Activated CD4-positive, alpha-beta T cell treated with anti-CD3 and anti-CD28 coated beads, Interleukin-2, Interleukin-4, amounts not matched to agents 100 ng/mL and 50 ng/mL, durations not matched to agents 16 hours and 8 hours (primary cell): Measurements from ENCODE around the gene FOXP3.

Experiments used
- DNase-seq: peaks from one replicate; pipeline ENCODE4 v3.0.0-alpha.2; 2020; ENCODE audit warnings: low spot score

Gene FOXP3

GRCh38 chrX:49273181-49273727, 8.7 kb upstream of the FOXP3 start:
- peak; percentile 77 for DNase-seq

DNA sequence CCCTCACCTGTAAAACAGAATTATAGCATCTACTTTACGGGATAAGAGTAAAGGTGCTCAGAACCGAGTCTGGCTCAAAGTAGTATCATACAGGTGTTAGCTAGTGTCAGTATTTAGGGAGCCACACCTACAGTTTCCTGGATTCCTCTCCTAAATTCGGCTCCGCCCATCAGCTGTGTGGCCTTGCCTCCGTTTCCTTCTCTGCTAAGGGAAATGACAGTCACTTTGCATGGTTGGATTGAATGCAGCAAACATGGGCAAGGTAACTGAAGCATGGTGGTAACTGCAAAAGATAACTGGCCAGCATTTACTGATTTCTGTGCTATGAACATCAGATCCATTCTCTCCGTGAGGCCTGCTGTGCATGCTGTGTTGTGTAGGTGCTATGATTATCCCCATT, 7.9 kb upstream of the FOXP3 start:
- DNase-seq, result peak; percentile 37

DNA sequence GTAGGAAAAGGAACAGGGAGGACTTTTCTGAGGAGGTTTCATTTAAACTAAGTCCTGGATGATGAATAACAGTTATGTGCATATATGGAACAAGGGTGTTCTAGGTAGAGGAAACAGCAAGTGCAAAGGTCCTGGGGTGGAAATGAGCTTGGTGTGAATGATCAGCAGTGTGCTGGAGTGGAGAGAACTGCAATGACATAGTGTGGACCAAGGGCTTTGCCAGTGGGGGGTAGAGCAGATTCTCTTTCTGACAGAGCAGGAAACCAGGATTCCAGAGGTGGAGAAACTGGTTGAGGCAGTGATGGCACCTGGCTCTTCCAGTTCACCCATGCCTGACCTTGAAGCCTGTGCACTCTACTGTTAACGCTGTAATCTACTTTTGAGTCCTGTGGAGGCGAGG, 6.8 kb upstream of the FOXP3 start:
- no peak for DNase-seq

DNA sequence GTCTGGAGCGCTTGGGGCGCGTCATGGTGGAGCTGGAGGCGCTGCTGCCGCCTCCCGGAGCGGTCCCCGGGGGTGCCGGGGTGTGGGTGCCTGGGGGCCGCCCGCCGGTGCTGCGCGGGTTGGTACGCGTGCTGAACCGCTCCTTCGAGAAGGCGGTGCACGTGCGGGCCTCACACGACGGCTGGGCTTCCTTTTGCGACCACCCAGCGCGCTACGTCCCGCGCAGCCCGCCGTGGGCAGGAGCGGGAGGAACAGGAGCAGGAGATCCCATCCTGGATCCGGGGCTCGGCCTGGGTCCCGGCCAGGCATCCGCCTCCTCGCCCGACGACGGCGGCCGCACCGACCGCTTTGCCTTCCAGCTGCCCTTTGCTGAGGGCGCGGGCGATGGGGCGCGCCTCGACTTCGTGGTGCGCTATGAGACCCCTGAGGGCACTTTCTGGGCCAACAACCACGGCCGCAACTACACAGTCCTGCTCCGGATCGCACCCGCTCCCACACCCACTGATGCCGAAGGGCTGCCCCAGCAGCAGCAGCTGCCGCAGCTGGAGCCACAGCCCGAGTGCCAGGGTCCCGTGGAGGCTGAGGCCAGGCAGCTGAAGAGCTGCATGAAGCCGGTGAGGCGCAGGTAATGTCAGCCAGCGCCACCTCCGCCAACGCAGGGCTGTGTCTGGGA, 5.9 kb upstream of the FOXP3 start:
- no peak for DNase-seq

DNA sequence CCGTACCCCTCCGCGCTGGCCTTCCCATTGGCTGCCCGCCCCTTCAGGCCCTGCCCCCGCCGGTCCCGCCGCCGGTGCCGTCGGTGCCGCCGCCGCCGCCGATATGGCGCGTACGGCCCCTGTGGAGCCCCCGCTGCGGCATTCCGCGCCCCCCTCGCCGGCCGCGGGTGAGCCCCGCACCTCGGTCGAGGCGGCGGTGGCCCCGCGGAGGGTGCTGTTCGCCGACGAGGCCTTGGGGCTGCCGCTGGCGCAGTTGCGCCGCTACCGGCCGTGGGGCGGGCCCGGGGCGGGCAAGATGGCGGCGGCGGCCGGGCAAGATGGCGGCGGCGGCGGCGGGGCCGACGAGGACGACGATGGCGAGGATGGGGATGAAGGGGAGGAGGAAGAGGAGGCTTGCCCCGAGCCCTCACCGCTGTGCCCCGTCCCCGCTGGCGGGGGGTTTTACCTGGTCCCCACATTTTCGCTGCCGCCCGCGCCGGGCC, 5.3 kb upstream of the FOXP3 start, which contains the start of gene PPP1R3F:
PPP1R3F (plus strand) TSS at position 27 of the 482 bp plus-strand sequence; CDS start at position 104, 77 bp downstream.
- DNase-seq, result no peak

- peak; percentile 96 for DNase-seq
These were observed 4.7 kb upstream of the FOXP3 start for GRCh38 chrX:49269010-49269766.

GRCh38 chrX:49268702-49269009, 4.1 kb upstream of the FOXP3 start:
- DNase-seq, result no peak

DNA sequence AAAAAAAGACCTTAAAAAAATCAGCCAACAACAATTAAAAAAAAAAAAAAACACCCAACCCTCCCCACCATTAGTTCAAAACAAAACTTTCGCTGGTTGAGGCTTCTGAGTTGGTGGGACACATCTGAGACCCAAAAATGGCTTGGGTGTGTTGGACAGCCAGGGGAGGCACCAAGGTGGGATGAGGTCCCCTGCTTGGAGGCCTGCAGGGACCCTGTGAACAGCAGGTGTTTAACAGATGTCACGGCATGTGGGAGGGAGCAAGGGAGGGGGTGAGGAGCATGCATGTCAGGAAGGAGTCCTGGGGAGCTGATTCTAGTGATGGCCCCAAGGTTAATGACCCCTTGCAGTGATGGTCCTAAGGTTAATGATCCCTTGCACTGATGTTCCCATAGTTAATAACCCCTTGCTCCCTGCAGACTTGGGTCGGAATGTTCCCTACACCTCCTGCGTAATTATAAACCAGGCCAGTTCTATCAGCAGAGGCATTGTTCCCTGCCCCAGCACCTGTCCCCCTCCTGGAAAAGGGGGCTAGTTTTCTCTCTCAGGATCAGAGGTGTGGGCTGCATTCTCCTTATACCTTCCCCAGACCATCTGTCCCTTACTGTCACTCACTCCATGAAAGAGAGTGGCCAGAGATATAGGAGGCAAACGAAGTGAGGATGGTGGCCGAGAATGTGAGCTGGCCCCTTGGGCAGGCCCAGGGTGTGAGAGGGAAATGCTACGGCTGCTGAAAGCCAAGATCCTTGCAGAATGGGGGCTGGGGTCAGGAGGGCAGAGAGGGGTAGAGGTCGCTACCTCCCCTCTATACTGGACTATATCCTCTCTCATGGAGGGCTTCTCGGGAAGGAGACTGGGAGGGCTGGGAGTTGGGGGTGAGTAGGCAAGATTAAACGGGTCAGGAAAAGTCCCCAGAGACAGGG, 2.3 kb upstream of the FOXP3 start:
- DNase-seq, result no peak

GRCh38 chrX:49263631-49264030, 879 bp downstream of the FOXP3 start:
- DNase-seq, result no peak

DNA sequence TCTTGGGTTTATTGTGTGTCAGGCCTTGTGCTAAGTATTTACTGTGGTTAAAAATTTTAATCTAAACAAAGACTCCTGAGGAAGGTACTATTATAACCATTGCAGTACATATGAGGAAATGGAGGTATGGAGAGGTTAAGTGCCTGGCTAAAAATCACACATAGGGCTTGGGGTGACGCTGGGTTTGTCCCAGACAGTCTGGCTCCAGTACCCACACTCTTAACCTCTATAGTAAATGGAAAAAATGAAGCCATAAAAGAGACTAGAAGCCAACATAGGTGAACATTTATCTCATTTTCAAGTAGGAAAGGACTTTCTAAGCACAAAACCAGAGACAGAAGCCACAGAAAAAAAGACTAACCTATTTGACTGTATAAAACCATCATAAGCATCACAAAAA, 1.9 kb downstream of the FOXP3 start:
- DNase-seq, result no peak

- DNase-seq, result no peak
These were observed 4.1 kb downstream of the FOXP3 start for GRCh38 chrX:49260221-49260985.

DNA sequence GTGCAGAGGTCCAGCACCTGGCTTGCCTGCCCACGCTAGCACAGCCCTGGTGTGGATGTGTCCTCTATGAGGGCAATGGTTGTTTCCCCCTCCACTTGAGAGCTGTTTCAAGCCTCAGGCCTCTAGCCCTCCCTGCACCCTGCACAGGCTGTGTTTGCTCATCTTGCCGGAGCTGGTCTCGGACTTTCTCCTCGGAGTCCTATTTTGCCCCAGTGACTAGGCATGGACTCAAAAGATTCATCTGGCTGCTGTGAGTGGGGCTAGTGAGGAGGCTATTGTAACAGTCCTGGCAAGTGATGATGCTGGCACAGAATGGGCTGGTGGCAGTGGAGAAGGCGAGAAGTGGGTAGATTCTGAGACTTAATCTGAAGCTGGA, 5.8 kb downstream of the FOXP3 start:
- DNase-seq, result no peak

- DNase-seq, result no peak
These were observed 6.4 kb downstream of the FOXP3 start for GRCh38 chrX:49257846-49258748.

DNA sequence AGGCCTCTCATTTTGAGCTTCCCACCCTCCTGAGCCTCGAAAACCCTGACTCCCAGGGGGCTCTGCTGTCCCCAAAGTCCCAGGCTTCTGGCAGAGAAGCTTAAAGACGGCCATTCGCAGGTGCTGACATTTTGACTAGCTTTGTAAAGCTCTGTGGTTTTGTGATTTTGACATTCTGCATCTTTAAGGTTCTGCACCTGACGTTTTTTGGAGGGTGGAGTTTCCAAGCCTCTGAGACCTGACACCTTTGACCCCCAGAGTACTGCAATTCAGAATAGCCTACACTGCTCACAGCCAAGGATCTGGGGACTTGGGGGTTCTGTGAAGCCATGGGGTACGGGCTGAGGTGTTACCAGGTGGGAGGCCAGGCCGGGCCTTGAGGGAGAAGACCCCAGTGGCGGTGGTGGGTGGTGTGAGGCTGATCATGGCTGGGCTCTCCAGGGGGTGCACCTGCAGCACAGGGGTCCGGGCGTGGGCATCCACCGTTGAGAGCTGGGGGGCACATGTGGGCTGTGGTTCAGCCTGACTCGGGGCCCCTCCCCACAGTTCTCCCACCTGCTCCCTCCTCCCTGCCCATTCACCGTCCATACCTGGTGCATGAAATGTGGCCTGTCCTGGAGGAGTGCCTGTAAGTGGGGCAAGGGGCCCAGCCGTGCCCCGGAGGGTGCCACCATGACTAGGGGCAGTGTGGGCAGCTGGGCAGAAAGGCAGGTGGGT, 7.3 kb downstream of the FOXP3 start:
- no peak for DNase-seq

GRCh38 chrX:49256268-49256995, 8.1 kb downstream of the FOXP3 start:
- no peak for DNase-seq

GRCh38 chrX:49254639-49255038, 9.9 kb downstream of the FOXP3 start:
- no peak for DNase-seq

DNA sequence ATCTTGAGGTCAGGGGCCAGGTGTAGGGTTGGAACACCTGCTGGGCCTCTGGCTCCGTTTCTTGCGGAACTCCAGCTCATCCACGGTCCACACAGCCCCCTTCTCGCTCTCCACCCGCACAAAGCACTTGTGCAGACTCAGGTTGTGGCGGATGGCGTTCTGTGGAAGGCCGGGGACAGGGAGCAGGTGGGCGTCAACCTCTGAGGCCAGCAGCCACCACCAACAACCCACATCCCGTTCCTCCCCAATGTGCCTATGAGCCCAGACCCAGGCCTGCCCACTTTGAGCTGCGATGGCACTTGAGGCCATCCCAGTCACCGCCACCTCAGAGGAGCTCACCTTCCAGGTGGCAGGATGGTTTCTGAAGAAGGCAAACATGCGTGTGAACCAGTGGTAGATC, 13.2 kb downstream of the FOXP3 start:
- no peak for DNase-seq

- no peak for DNase-seq
These were observed 13.9 kb downstream of the FOXP3 start for GRCh38 chrX:49250578-49250977.

DNA sequence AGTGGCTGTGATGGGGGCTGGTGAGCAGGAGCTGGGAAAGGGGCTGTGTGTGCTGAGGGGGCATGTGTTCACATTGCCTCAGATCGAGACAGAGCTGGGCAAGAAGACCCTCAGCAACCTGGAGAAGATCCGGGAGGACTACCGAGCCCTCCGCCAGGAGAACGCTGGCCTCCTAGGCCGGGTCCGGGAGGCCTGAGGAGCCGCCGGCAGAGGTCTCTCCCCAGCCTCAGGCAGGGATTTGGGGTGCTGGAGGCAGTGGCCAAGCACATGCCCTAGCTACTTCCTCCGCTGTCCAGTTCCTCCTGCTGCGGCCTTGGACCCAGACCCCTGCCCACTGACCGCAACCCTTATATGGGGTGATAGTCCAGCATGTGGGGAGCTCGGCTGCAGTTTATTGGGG, 14.4 kb downstream of the FOXP3 start:
- DNase-seq, result no peak
